AG09319 (cell line): ENCODE results near the gene UACA.

Experiments used
- DNase-seq: peaks from one replicate; pipeline ENCODE4 v3.0.0-alpha.2; 2010; ENCODE audit warnings: low read depth; ENCODE audit errors: extremely low read depth
- CTCF ChIP-seq: IDR thresholded peaks from 2 replicates; pipeline ENCODE4 v1.5.1; 2011; ENCODE audit warnings: low read depth, mild to moderate bottlenecking, inconsistent platforms, low read length, moderate library complexity

Gene UACA

GRCh38 chr15:70791259-70791658, 27.9 kb upstream of the UACA start:
- DNase-seq = no peak
- no peak for TF ChIP-seq CTCF

GRCh38 chr15:70789213-70789612, 25.9 kb upstream of the UACA start:
- TF ChIP-seq CTCF = no peak
- DNase-seq = no peak

GRCh38 chr15:70788114-70789049, 25.0 kb upstream of the UACA start:
- DNase-seq = peak; percentile 44
- TF ChIP-seq CTCF = no peak

- no peak for DNase-seq
- TF ChIP-seq CTCF = no peak
Measured at GRCh38 chr15:70786996-70787395, 23.6 kb upstream of the UACA start.

- DNase-seq = no peak
Measured at GRCh38 chr15:70783610-70784022, 20.3 kb upstream of the UACA start.

GRCh38 chr15:70783041-70783440, 19.7 kb upstream of the UACA start:
- TF ChIP-seq CTCF = no peak
- no peak for DNase-seq

More at GRCh38 chr15:70783610-70784022, 20.3 kb upstream of the UACA start:
- TF ChIP-seq CTCF = no peak

GRCh38 chr15:70781236-70781635, 17.9 kb upstream of the UACA start:
- no peak for DNase-seq
- TF ChIP-seq CTCF = no peak
